Activated CD4-positive, CD25-positive, alpha-beta regulatory T cell (primary cell): ENCODE measurements around the gene MEI1.
"Not testable (repeated sequence)": the region's sequence is repeated elsewhere in the genome, so short reads cannot be mapped to it uniquely, and the experiment has no call there.

Experiments used
- DNase-seq, 4 experiments: peaks; one replicate each; lab custom pipeline; 2025; lab: John Stamatoyannopoulos, UW

Gene MEI1

GRCh38 chr22:41683052-41683451 lies 16.3 kb upstream of the MEI1 start:
- no peak for DNase-seq

DNA sequence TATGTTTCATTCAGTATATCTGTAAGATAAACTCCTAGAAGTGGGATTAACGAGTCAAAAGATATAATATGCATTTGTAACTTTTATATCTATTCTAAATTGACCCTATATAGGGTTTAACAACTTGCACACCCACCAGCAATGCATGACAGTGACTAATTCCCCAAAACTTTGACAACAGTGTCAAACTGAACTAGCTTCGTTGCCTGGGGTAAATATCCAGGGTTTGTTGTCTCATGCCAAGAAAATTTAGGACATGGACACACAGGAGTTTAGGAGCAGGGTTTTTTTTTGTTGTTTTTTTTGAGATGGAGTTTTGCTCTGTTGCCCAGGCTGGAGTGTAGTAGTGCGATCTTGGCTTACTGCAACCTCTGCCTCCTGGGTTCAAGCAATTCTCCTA lies 15.7 kb upstream of the MEI1 start:
- DNase-seq = no peak

- no peak for DNase-seq
Observed at GRCh38 chr22:41684194-41684593, 15.1 kb upstream of the MEI1 start.

DNA sequence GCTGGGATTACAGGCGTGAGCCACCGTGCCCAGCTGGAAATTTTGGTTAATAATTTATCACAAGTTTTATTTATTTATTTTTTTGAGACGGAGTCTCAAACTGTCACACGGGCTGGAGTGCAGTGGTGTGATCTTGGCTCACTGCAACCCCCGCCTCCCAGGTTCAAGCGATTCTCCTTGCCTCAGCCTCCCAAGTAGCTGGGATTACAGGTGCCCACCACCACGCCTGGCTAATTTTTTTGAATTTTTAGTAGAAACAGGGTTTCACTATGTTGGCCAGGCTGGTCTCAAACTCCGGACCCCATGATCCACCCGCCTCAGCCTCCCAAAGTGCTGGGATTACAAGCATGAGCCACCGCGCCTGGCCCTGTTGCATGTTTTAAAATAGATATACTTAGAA lies 12.4 kb upstream of the MEI1 start:
- not testable (repeated sequence) for DNase-seq

DNA sequence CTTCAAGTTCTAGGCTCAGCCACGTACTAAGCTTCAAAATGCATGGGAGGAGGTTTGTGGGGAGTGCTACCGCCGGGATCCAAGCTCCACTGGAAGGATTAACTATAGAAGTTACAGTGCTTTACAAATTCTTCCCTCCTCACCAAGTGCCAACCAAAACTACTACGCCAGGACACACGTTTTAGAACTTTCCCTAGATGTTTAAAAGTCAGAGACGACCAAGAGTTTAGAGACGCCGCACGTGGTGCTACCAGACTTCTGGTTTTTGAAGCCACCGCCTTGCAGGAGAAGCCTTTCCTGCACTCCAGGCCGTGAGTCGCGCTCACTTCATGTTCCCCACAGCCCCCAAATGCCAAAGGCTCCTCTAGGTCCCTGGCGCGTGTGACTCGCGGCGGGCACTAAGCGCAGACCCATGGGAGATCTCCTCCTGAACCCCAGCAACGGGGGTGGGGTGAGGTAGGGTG lies 11.4 kb upstream of the MEI1 start:
- peak in 1 of 4 experiments; percentile 12 for DNase-seq

DNA sequence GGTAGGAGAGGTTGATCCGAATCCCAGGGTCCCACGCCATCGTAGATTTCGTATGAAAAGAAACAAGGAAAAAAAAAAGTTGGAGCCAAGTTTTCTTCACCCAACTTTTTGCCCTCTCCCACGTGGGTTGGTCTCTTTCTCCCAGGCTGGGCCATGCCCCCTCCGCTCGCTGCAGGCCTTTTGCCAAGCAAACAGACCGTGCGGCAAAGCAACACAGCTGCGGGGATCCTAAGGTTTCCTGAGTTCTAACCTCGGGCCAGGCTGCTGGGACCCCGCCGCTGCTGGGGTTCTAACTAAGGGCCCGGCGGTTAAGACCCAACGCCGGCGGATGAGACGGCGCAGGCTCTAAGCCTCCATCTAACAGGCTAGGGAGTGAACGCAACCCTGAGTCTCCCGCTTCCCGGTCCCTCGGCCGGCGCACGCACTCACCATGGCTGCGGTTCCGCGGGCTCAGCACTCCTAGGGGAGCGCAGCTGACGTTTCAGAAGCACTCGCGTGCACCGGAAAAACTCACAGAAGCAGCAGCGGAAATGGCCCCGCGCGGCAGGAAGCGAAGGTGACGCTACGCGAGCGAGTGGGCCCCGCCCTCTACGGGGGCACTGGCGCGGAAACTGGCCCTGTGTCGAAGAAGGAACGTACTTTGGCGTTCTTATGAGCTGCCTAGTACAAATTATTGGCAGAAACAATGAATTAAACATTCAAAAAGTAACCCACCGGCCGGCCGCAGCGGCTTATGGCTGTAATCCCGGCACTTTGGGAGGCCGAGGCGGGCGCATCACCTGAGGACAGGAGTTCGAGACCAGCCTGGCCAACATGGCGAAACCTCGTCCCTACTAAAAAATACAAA lies 10.7 kb upstream of the MEI1 start, which contains the start of gene SNU13:
Gene SNU13, minus strand, starts transcription at position 503 of the 847 bp plus-strand sequence. Its CDS starts 71 bp downstream, at position 432.
- DNase-seq = peak; percentile 78 to 89 (median 86)

DNA sequence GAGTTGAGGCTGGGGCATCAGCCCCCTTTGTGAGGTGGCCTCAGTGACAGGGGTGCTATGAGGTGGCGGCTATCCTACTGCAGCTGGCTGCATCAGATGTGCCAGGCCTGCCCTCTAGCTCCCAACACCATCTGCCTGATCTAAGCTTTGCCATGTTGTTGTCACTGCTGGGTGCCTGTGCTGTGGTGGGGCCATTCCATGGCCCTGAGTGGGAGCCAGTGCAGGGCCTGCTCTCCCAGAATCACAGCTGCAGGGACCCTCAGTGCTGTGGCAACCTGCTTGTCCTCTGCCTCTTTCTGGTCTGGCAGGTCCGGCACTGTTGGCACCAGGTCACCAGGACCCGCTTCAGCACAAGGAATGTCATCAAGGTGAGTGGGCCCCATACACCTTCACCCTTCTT lies 8.8 kb upstream of the MEI1 start:
- no peak for DNase-seq

- no peak for DNase-seq
Observed at GRCh38 chr22:41695211-41695610, 4.1 kb upstream of the MEI1 start.

GRCh38 chr22:41696703-41697102 lies 2.6 kb upstream of the MEI1 start:
- DNase-seq = no peak

DNA sequence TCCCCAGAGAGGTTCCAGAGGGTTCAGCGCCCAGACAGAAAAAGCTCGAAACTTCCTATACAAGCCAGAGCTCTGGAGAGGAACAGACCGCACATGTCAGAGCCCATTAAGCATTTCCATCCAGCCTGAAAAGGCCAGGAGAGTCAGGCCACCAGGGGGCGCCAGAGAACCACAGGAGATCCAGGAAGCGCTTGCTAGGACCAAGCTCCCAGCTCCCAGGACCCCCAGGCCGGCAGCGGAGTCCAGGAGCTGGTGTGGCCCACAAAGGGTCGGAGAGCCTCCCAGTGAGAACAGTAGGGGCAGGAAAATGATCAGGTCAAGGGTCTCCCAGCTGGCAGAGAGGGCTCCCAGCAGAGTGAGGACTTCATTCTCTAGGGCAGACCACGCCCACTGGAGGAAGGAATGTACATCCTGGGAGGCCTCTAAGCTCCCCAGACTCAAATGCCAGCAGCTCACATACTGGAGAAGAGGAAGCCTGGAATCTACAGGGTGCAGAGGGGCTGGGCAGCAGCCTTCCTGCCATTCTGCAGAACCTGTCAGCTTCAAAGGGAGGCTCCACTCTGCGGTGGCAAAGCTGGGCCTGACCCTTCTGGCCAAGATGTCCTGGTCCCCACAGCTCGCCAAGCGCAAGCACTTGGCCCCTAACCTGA lies 2.1 kb upstream of the MEI1 start:
- DNase-seq = peak; percentile 79 to 98 (median 92)

DNA sequence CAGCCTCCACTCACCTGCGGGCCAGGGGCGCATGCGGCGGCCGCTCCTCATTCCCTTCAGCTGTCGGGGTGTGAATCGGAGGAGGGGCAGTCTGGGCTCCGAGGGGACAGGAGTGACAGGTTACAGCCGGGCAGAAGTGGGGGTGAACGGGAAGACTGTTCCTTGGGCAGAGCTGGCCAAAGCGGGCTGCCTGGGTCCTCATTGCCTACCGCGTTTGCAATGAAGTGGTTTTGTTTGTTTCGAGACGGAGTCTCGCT lies 733 bp downstream of the MEI1 start:
- no peak for DNase-seq

DNA sequence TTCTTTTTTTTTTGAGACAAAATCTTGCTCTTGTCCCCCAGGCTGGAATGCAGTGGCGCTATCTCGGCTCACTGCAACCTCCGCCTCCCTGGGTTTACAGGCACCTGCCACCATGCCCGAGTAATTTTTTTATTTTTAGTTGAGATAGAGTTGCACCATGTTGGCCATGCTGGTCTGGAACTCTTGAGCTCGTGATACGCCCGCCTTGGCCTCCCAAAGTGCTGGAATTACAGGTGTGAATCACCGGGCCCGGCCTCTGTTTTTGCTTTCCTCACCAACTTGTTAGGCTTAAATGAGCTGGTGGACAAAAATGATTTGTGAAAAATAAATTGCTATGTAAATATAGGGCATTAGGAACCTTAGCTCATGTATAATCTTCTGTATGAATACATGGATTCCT lies 3.5 kb downstream of the MEI1 start:
- no peak for DNase-seq

- DNase-seq = no peak
Observed at GRCh38 chr22:41709341-41709740, 10.0 kb downstream of the MEI1 start.

DNA sequence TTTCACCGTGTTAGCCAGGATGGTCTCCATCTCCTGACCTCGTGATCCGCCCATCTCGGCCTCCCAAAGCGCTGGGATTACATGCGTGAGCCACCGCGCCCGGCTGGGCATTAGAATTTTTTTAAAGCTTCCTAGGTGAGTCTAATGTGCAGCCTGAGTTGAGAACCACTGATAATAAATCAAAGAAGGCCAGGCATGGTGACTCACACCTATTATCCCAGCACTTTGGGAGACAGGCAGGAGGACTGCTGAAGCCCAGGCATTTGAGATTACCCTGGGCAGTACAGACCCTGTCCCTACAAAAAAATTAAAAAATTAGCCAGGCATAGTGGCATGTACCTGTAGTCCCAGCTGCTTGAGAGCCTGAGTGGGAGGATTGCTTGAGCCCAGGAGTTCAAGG lies 13.7 kb downstream of the MEI1 start:
- DNase-seq = no peak

- no peak for DNase-seq
Observed at GRCh38 chr22:41722496-41722895, 23.2 kb downstream of the MEI1 start.

- DNase-seq = no peak
Observed at GRCh38 chr22:41725510-41726110, 26.3 kb downstream of the MEI1 start.

DNA sequence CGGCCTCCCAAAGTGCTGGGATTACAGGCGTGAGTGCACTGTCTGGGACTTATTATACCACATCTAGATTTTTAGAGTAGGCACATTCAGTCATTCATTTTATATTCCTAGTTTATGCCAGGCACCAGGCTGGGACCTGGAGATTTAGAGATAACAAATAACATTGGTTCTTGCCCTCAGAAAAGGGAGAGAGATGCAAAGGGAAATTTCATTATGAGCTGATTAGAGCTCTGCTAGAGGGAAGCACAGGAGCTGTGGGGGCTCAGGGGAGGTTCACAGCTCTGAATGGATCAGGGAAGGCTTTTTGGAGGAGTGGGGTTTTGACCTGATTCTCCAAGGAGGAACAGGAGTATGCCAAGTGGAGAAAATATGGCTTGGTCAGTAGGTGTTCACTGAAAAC lies 32.3 kb downstream of the MEI1 start:
- no peak for DNase-seq

DNA sequence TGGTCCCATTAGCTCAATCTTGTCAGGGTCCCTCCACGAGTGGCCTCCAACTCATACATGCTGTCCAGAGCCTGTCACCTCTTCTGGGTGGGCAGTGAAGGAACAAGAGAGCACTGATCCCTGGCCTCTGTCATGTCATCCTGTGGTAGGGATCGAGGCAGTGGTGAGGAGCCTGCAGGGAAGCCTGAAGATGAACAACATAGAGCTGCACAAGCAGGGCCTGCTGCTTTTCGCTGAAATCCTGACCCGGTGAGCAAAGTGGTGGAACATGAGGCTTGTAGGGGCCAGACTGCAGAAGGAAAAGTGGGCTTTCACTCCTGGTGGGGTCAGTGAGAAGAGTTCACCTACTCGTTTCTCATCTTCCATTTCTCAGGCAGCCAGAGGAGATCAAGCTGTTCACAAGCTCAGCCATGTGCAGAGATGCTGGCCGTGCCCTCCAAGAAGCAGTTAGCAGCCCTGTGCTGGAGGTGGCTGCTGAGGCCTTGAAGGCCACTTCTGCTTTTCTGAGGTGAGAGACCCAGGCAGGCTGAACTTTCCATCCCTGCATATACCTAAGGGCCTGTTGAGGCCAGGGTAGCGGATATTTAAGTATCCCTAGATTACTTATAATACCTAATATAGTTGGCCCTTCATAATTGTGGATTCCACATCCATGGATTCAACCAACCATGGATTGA lies 32.9 kb downstream of the MEI1 start:
- DNase-seq = no peak

- DNase-seq = not testable (repeated sequence)
Observed at GRCh38 chr22:41733241-41733640, 33.9 kb downstream of the MEI1 start.

GRCh38 chr22:41739576-41739975 lies 40.3 kb downstream of the MEI1 start:
- DNase-seq = no peak

GRCh38 chr22:41742918-41743317 lies 43.6 kb downstream of the MEI1 start:
- DNase-seq = no peak

- DNase-seq = no peak
Observed at GRCh38 chr22:41745968-41746367, 46.7 kb downstream of the MEI1 start.
